ENCODE data around the gene CST9L. TPM values are rescaled to one million over a fixed set of nuclear protein-coding genes. Genes with fewer than 3 reads are reported as not detected.

CST9L gene
- total RNA-seq, 4 donors from 2014 or later = not detected

GRCh38 chr20:23542801-23543200, 25.5 kb downstream of the CST9L start:
- TF ChIP-seq CTCF (IDR thresholded peaks at IDR 0.05; ENCODE audit: low read depth) = no peak

GRCh38 chr20:23541776-23542175, 26.5 kb downstream of the CST9L start:
- no peak for TF ChIP-seq CTCF (IDR thresholded peaks at IDR 0.05; ENCODE audit: low read depth)

- no peak for TF ChIP-seq CTCF (IDR thresholded peaks at IDR 0.05; ENCODE audit: low read depth)
Observed at GRCh38 chr20:23541330-23541729, 27.0 kb downstream of the CST9L start.

GRCh38 chr20:23540624-23541023, 27.7 kb downstream of the CST9L start:
- no peak for TF ChIP-seq CTCF (IDR thresholded peaks at IDR 0.05; ENCODE audit: low read depth)

- TF ChIP-seq CTCF (IDR thresholded peaks at IDR 0.05; ENCODE audit: low read depth) = no peak
Observed at GRCh38 chr20:23537030-23537429, 31.3 kb downstream of the CST9L start.

- no peak for TF ChIP-seq CTCF (IDR thresholded peaks at IDR 0.05; ENCODE audit: low read depth)
Observed at GRCh38 chr20:23536328-23536974, 31.8 kb downstream of the CST9L start.

GRCh38 chr20:23534801-23535593, 33.3 kb downstream of the CST9L start:
- TF ChIP-seq CTCF (IDR thresholded peaks at IDR 0.05; ENCODE audit: low read depth) = no peak

Data from subcutaneous adipose tissue (tissue), 4 donors.